Neuron (in vitro differentiated cells): ENCODE data around the gene COL8A1.
"Not testable (repeated sequence)": the region's sequence is repeated elsewhere in the genome, so short reads cannot be mapped to it uniquely, and the experiment has no call there.

ENCODE experiments used
- H2AFZ ChIP-seq: one replicate; pipeline ENCODE4 v1.6.1; 2013; ENCODE audit warnings: low read depth, mild to moderate bottlenecking, inconsistent platforms, low read length, moderate library complexity
- H3K27me3 ChIP-seq: one replicate; pipeline ENCODE4 v1.6.1; 2013; ENCODE audit warnings: low read length; ENCODE audit not compliant: insufficient read depth
- H3K36me3 ChIP-seq: one replicate; pipeline ENCODE4 v1.6.1; 2013; ENCODE audit warnings: low read length; ENCODE audit not compliant: insufficient read depth
- H3K4me1 ChIP-seq: one replicate; pipeline ENCODE4 v1.6.1; 2013; ENCODE audit warnings: low read length; ENCODE audit not compliant: insufficient read depth
- H3K4me3 ChIP-seq: 2 replicates; pipeline ENCODE4 v1.5.1; 2013; ENCODE audit warnings: mild to moderate bottlenecking, low read length, moderate library complexity
- H3K9me3 ChIP-seq: one replicate; pipeline ENCODE4 v1.6.1; 2013; ENCODE audit warnings: low read length

COL8A1 gene

GRCh38 chr3:99740371-99740770, 102.0 kb downstream of the COL8A1 start:
- H2AFZ ChIP-seq, H3K9me3 ChIP-seq, H3K27me3 ChIP-seq, H3K4me3 ChIP-seq, H3K36me3 ChIP-seq, H3K4me1 ChIP-seq: not testable (repeated sequence)

GRCh38 chr3:99741588-99741987, 103.2 kb downstream of the COL8A1 start:
- no peak overlapping the region for H2AFZ ChIP-seq
- no peaks in the 10 kb centered on the region for H3K27me3 ChIP-seq
- no peaks in the 10 kb centered on the region for H3K36me3 ChIP-seq
- H3K9me3 ChIP-seq: peaks cover 7% of the 10 kb centered on the region
- H3K4me1 ChIP-seq: peaks cover 5% of the 10 kb centered on the region
- no peak overlapping the region for H3K4me3 ChIP-seq

- Histone ChIP-seq H3K4me3 (no peak overlapping the region), H3K4me1 (no peaks in the 10 kb centered on the region), H3K9me3 (no peaks in the 10 kb centered on the region), H3K36me3 (no peaks in the 10 kb centered on the region), H3K27me3 (no peaks in the 10 kb centered on the region), H2AFZ (no peak overlapping the region)
Measured at GRCh38 chr3:99747915-99748314, 109.5 kb downstream of the COL8A1 start.

GRCh38 chr3:99751649-99752048, 113.3 kb downstream of the COL8A1 start:
- Histone ChIP-seq H3K4me3 (no peak overlapping the region), H3K4me1 (no peaks in the 10 kb centered on the region), H3K27me3 (no peaks in the 10 kb centered on the region), H2AFZ (no peak overlapping the region), H3K9me3 (no peaks in the 10 kb centered on the region), H3K36me3 (no peaks in the 10 kb centered on the region)

- no peak overlapping the region for H2AFZ ChIP-seq
- no peaks in the 10 kb centered on the region for H3K27me3 ChIP-seq
- no peaks in the 10 kb centered on the region for H3K9me3 ChIP-seq
- H3K4me3 ChIP-seq: no peak overlapping the region
- no peaks in the 10 kb centered on the region for H3K36me3 ChIP-seq
- no peaks in the 10 kb centered on the region for H3K4me1 ChIP-seq
Measured at GRCh38 chr3:99753268-99753975, 115.0 kb downstream of the COL8A1 start.

GRCh38 chr3:99755831-99756230, 117.4 kb downstream of the COL8A1 start:
- no peak overlapping the region for H3K4me3 ChIP-seq
- no peaks in the 10 kb centered on the region for H3K27me3 ChIP-seq
- no peaks in the 10 kb centered on the region for H3K36me3 ChIP-seq
- H3K4me1 ChIP-seq: no peaks in the 10 kb centered on the region
- H3K9me3 ChIP-seq: no peaks in the 10 kb centered on the region
- H2AFZ ChIP-seq: no peak overlapping the region

GRCh38 chr3:99757966-99758365, 119.6 kb downstream of the COL8A1 start:
- Histone ChIP-seq H3K9me3 (no peaks in the 10 kb centered on the region), H3K4me3 (no peak overlapping the region), H3K4me1 (no peaks in the 10 kb centered on the region), H2AFZ (no peak overlapping the region), H3K36me3 (no peaks in the 10 kb centered on the region), H3K27me3 (no peaks in the 10 kb centered on the region)

GRCh38 chr3:99758502-99759177, 120.2 kb downstream of the COL8A1 start:
- Histone ChIP-seq H3K27me3 (no peaks in the 10 kb centered on the region), H3K4me1 (no peaks in the 10 kb centered on the region), H3K4me3 (no peak overlapping the region), H3K9me3 (no peaks in the 10 kb centered on the region), H2AFZ (no peak overlapping the region), H3K36me3 (no peaks in the 10 kb centered on the region)

- H2AFZ ChIP-seq: no peak overlapping the region
- H3K4me3 ChIP-seq: no peak overlapping the region
- H3K9me3 ChIP-seq: no peaks in the 10 kb centered on the region
- no peaks in the 10 kb centered on the region for H3K4me1 ChIP-seq
- H3K27me3 ChIP-seq: no peaks in the 10 kb centered on the region
- H3K36me3 ChIP-seq: no peaks in the 10 kb centered on the region
Measured at GRCh38 chr3:99760031-99760430, 121.6 kb downstream of the COL8A1 start.

GRCh38 chr3:99760629-99761028, 122.2 kb downstream of the COL8A1 start:
- H2AFZ ChIP-seq: no peak overlapping the region
- H3K9me3 ChIP-seq: no peaks in the 10 kb centered on the region
- H3K4me1 ChIP-seq: no peaks in the 10 kb centered on the region
- H3K27me3 ChIP-seq: no peaks in the 10 kb centered on the region
- no peaks in the 10 kb centered on the region for H3K36me3 ChIP-seq
- no peak overlapping the region for H3K4me3 ChIP-seq

- Histone ChIP-seq H3K27me3 (no peaks in the 10 kb centered on the region), H3K4me1 (no peaks in the 10 kb centered on the region), H3K9me3 (no peaks in the 10 kb centered on the region), H2AFZ (no peak overlapping the region), H3K36me3 (no peaks in the 10 kb centered on the region), H3K4me3 (no peak overlapping the region)
Measured at GRCh38 chr3:99761415-99762165, 123.2 kb downstream of the COL8A1 start.

- H3K9me3 ChIP-seq: no peaks in the 10 kb centered on the region
- no peaks in the 10 kb centered on the region for H3K36me3 ChIP-seq
- H3K27me3 ChIP-seq: no peaks in the 10 kb centered on the region
- no peaks in the 10 kb centered on the region for H3K4me1 ChIP-seq
- H2AFZ ChIP-seq: no peak overlapping the region
- no peak overlapping the region for H3K4me3 ChIP-seq
Measured at GRCh38 chr3:99762901-99763300, 124.5 kb downstream of the COL8A1 start.

- Histone ChIP-seq H3K4me3 (no peak overlapping the region), H2AFZ (no peak overlapping the region), H3K4me1 (no peaks in the 10 kb centered on the region), H3K27me3 (no peaks in the 10 kb centered on the region), H3K9me3 (no peaks in the 10 kb centered on the region), H3K36me3 (no peaks in the 10 kb centered on the region)
Measured at GRCh38 chr3:99764377-99764776, 126.0 kb downstream of the COL8A1 start.
